Adrenal gland (tissue), 12 donors: ENCODE measurements around the gene HBG1. TPM values are rescaled to one million over a fixed set of nuclear protein-coding genes. Genes with fewer than 3 reads are reported as not detected.
"Not testable (repeated sequence)": the region's sequence is repeated elsewhere in the genome, so short reads cannot be mapped to it uniquely, and the experiment has no call there.

ENCODE experiments used
- DNase-seq, 7 donors: peaks; one replicate each; pipeline ENCODE4 v3.0.0-alpha.2; 2019 to 2020
- H3K27ac ChIP-seq, 5 donors: fragments of 200-600 bp; sonication (generic) in 4 of 5; 1 replicate in 3 of 5; 2 replicates in 2 of 5; pipeline versions ENCODE4 v1.5.1 to v1.8.0; 2016 to 2020; ENCODE audit warnings: mild to moderate bottlenecking in 1 of 5
- H3K27me3 ChIP-seq: fragments of 200-600 bp; 2 replicates; pipeline ENCODE4 v1.8.0; 2021
- H3K36me3 ChIP-seq, 2 donors: fragments of 200-600 bp; replicated peaks in 1 of 2; 1 replicate in 1 of 2; 2 replicates in 1 of 2; pipeline versions ENCODE4 v1.5.1 to v1.8.0; 2018 to 2022
- H3K4me1 ChIP-seq, 2 donors: fragments of 200-600 bp; replicated peaks in 1 of 2; 1 replicate in 1 of 2; 2 replicates in 1 of 2; pipeline versions ENCODE4 v1.5.1 to v1.8.0; 2018 to 2021
- H3K4me3 ChIP-seq, 4 donors: fragments of 200-600 bp; sonication (generic) in 3 of 4; one replicate each; pipeline ENCODE4 v1.5.1; 2016 to 2018
- H3K9me3 ChIP-seq, 3 donors: fragments of 200-600 bp; sonication (generic) in 1 of 3; replicated peaks in 1 of 3; 1 replicate in 2 of 3; 2 replicates in 1 of 3; pipeline versions ENCODE4 v1.5.1 to v1.8.0; 2016 to 2021
- POLR2A ChIP-seq, 2 donors: fragments of 450-650 bp; IDR thresholded peaks; one replicate each; pipeline ENCODE4 v1.6.1; 2017; ENCODE audit warnings: antibody characterized with exemption in 2 of 2, mild to moderate bottlenecking in 2 of 2, moderate library complexity in 1 of 2
- WGBS, 4 donors: extraction: QIAGEN DNeasy Blood & Tissue Kit in 2 of 4; methylation state at CpG; one replicate each; pipeline versions ENCODE4 v1.1.5 to v1.1.7; 2013 to 2017; 5-methylcytosine and 5-hydroxymethylcytosine counted together
- intact Hi-C, 2 donors: fragments of 100-400 bp; cut with DNase I; formaldehyde crosslinking; loops; one replicate each; pipeline versions ENCODE4 v1.14.1 to v1.15.0; 2022 to 2023
- polyA plus RNA-seq, 3 donors: library from polyadenylated mRNA; stranded (reverse); fragments of 200-250 nt in 2 of 3; fragments of 350-450 nt in 1 of 3; fragmentation: Illumina TruSeq in 1 of 3; extraction: RNeasy Lipid Tissue Mini Kit (QIAGEN cat#74804) in 1 of 3; gene quantifications; one replicate each; pipeline ENCODE4 v1.2.3, GENCODE V29; 2013 to 2014
- total RNA-seq, 9 donors: library from RNA; depleted of rRNA in 4 of 9; stranded (reverse); fragments of >200 nt in 4 of 9; fragments of 120-200 nt in 1 of 9; fragmentation: NEBNext Ultra II Directional in 1 of 9; extraction: Animal tissue kit (Norgen Biotek cat#: 25700) in 1 of 9; gene quantifications; one replicate each; pipeline versions ENCODE4 v1.1.0 to v1.2.4, GENCODE V29; 2013 to 2023
- TF ChIP-seq, protein P1 (sequence below), 6 experiments: fragments of 450-650 bp in 4 of 6; fragments of 200-600 bp in 2 of 6; sonication (generic) in 1 of 6; IDR thresholded peaks; 1 replicate in 5 of 6; 2 replicates in 1 of 6; pipeline versions ENCODE4 v1.5.1 to v1.8.0; 2016 to 2021; ENCODE audit warnings: antibody characterized with exemption in 6 of 6, mild to moderate bottlenecking in 2 of 6, moderate library complexity in 1 of 6
- donor health status: healthy with polysubstance abuse.
- donor health status: Bipolar disorder and iron deficiency.
- donor health status: DM: yes; HTN: yes; CAD: no.
- donor health status: DM: no; HTN: no; CAD: no.
- donor health status: DM: no; HTN: no; CAD: no.
- donor health status: DM: yes; HTN: yes; CAD: no.

The HBG1 gene
- total and polyA plus RNA-seq, 12 donors, result 3.6 to 22.7 (median 3.8) TPM; not detected in 9

GRCh38 chr11:5258543-5259262 lies 9.0 kb upstream of the HBG1 start:
- no peak for DNase-seq
- intact Hi-C loops, result no loop called here
- Histone ChIP-seq H3K27me3 (no peaks in the 10 kb centered on the region), H3K36me3 (no peaks in the 10 kb centered on the region), H3K4me1 (no peaks in the 10 kb centered on the region), H3K27ac (no peak overlapping the region), H3K4me3 (no peak overlapping the region), H3K9me3 (no peaks in the 10 kb centered on the region)
- TF ChIP-seq, protein P1, sequence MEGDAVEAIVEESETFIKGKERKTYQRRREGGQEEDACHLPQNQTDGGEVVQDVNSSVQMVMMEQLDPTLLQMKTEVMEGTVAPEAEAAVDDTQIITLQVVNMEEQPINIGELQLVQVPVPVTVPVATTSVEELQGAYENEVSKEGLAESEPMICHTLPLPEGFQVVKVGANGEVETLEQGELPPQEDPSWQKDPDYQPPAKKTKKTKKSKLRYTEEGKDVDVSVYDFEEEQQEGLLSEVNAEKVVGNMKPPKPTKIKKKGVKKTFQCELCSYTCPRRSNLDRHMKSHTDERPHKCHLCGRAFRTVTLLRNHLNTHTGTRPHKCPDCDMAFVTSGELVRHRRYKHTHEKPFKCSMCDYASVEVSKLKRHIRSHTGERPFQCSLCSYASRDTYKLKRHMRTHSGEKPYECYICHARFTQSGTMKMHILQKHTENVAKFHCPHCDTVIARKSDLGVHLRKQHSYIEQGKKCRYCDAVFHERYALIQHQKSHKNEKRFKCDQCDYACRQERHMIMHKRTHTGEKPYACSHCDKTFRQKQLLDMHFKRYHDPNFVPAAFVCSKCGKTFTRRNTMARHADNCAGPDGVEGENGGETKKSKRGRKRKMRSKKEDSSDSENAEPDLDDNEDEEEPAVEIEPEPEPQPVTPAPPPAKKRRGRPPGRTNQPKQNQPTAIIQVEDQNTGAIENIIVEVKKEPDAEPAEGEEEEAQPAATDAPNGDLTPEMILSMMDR (IDR thresholded peaks at IDR 0.05), result no peak
- TF ChIP-seq POLR2A (IDR thresholded peaks at IDR 0.05), result no peak
- WGBS, 4 donors, result 67 to 78% (median 76%) methylated on average over 6 to 7 of the region's 7 CpGs

GRCh38 chr11:5257296-5257695 lies 7.6 kb upstream of the HBG1 start:
- no peaks in the 10 kb centered on the region for H3K9me3 ChIP-seq
- 31 to 33% (median 32%) methylated on average over 2 of the region's 2 CpGs for WGBS, 4 donors
- no peaks in the 10 kb centered on the region for H3K4me1 ChIP-seq
- H3K4me3 ChIP-seq, result no peak overlapping the region
- no peak for TF ChIP-seq POLR2A (IDR thresholded peaks at IDR 0.05)
- TF ChIP-seq, protein P1 (IDR thresholded peaks at IDR 0.05), result no peak
- no peaks in the 10 kb centered on the region for H3K27me3 ChIP-seq
- no peak overlapping the region for H3K27ac ChIP-seq
- DNase-seq, result no peak
- H3K36me3 ChIP-seq, result no peaks in the 10 kb centered on the region
- intact Hi-C loops, result no loop called here

DNA sequence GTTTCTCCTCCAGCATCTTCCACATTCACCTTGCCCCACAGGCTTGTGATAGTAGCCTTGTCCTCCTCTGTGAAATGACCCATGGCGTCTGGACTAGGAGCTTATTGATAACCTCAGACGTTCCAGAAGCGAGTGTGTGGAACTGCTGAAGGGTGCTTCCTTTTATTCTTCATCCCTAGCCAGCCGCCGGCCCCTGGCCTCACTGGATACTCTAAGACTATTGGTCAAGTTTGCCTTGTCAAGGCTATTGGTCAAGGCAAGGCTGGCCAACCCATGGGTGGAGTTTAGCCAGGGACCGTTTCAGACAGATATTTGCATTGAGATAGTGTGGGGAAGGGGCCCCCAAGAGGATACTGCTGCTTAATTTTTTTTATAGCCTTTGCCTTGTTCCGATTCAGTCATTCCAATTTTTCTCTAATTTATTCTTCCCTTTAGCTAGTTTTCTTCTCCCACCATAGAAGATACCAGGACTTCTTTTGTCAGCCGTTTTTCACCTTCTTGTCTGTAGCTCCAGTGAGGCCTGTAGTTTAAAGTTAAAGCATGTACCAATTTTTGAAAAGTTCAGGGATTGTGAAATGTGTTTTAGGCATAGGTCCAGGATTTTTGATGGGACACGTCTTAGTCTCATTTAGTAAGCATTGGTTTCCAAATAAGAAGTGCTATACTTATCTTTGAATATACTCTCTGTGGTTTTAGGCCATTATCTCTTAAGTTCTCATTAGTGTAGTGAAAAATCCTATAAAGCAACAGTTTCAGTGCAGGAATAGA lies 5.2 kb upstream of the HBG1 start, which contains the start of gene HBG2:
Gene HBG2, minus strand, starts transcription at position 136 of the 768 bp plus-strand sequence. Its CDS starts 53 bp downstream, at position 83.
- 54 to 68% (median 61%) methylated on average over 4 of the region's 9 CpGs for WGBS, 4 donors
- H3K4me3 ChIP-seq, H3K27me3 ChIP-seq, H3K36me3 ChIP-seq, H3K9me3 ChIP-seq, H3K4me1 ChIP-seq, intact Hi-C loops, DNase-seq, H3K27ac ChIP-seq: not testable (repeated sequence)

DNA sequence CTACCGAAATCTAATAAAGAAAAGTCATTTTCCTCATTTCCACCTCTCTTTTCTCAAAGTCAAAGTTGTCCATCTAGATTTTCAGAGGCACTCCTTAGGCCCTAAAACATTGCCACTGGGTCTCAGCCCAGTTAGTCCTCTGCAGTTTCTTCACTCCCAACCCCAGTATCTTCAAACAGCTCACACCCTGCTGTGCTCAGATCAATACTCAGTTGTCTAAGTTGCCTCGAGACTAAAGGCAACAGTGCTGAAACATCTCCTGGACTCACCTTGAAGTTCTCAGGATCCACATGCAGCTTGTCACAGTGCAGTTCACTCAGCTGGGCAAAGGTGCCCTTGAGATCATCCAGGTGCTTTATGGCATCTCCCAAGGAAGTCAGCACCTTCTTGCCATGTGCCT lies 4.4 kb upstream of the HBG1 start:
- intact Hi-C loops, DNase-seq: not testable (repeated sequence)

GRCh38 chr11:5253440-5253839 lies 3.8 kb upstream of the HBG1 start:
- WGBS, 4 donors, result 63 to 86% (median 77%) methylated on average over 5 of the region's 5 CpGs
- not testable (repeated sequence) for H3K27me3 ChIP-seq

More for the DNA sequence above, 4.4 kb upstream of the HBG1 start:
- H3K4me1 ChIP-seq, H3K9me3 ChIP-seq, H3K4me3 ChIP-seq, H3K36me3 ChIP-seq, H3K27ac ChIP-seq, H3K27me3 ChIP-seq: not testable (repeated sequence)
- 60 to 65% (median 65%) methylated on average over 2 of the region's 2 CpGs for WGBS, 4 donors

More at GRCh38 chr11:5253440-5253839, 3.8 kb upstream of the HBG1 start:
- H3K4me1 ChIP-seq, H3K4me3 ChIP-seq, H3K9me3 ChIP-seq, H3K36me3 ChIP-seq, intact Hi-C loops, H3K27ac ChIP-seq, DNase-seq: not testable (repeated sequence)
